CD4-positive, alpha-beta T cell treated with Interleukin-4 for 4 hours (primary cell): ENCODE results near the gene NFKB2.
A peak's percentile ranks its signal among the peaks of the same experiment; 100 is the strongest.

Source experiments
- DNase-seq: peaks from one replicate; pipeline ENCODE4 v3.0.0-alpha.2; 2020

NFKB2 gene

DNA sequence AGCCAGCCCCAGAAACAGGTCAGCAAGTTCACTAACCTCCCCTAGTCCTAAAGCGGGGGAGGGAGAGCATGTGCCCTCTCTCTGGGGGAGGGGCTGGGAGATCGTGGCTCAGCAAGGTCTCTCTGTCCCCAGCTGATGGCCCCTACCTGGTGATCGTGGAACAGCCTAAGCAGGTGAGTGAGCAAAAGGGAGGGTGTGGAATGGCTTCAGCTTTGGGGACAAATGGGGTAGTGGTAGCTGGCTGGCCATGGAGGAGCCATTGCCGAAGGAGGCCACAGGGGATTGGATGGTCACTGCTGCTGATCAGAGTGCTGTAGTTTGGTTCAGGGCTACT, 779 bp downstream of the NFKB2 start:
- no peak for DNase-seq

DNA sequence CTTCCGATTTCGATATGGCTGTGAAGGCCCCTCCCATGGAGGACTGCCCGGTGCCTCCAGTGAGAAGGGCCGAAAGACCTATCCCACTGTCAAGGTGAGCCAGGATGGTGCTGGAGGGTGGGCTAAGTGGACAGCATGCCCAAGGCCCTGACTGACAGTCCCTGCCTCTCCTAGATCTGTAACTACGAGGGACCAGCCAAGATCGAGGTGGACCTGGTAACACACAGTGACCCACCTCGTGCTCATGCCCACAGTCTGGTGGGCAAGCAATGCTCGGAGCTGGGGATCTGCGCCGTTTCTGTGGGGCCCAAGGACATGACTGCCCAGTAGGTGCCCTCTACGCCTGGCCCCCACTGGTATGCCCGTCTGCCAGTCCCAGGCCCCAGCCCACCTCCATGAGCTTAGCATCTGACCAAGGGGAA, 1.2 kb downstream of the NFKB2 start:
- DNase-seq = no peak

DNA sequence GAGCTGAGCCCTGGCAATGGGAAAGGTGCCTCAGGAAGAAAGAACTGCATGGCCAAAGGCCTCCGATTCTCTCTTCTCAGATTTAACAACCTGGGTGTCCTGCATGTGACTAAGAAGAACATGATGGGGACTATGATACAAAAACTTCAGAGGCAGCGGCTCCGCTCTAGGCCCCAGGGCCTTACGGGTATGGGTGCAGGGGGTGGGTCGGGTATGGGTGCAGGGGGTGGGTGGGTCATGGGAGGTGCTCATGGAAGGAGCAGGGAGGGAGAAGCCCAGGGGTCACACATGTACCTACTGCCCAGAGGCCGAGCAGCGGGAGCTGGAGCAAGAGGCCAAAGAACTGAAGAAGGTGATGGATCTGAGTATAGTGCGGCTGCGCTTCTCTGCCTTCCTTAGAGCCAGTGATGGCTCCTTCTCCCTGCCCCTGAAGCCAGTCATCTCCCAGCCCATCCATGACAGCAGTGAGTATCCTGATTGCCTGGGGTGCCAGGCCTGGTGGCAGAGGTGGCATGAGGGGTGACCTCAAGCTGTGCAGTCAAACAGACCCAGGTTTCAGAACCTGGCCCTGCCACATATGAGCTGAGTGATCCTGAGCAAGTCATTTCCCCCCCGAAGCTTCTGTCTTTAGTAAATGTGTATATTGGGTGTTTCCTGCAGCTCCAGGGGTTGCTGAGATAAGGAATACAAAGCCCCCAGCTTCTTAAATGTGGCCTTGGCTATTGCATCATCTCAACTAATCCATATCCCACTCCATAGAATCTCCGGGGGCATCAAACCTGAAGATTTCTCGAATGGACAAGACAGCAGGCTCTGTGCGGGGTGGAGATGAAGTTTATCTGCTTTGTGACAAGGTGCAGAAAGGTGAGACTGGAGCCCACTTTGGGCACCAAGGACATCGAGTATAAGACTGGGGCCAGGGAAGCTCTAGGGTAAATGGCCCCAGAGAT, 2.0 kb downstream of the NFKB2 start:
- DNase-seq = no peak

DNA sequence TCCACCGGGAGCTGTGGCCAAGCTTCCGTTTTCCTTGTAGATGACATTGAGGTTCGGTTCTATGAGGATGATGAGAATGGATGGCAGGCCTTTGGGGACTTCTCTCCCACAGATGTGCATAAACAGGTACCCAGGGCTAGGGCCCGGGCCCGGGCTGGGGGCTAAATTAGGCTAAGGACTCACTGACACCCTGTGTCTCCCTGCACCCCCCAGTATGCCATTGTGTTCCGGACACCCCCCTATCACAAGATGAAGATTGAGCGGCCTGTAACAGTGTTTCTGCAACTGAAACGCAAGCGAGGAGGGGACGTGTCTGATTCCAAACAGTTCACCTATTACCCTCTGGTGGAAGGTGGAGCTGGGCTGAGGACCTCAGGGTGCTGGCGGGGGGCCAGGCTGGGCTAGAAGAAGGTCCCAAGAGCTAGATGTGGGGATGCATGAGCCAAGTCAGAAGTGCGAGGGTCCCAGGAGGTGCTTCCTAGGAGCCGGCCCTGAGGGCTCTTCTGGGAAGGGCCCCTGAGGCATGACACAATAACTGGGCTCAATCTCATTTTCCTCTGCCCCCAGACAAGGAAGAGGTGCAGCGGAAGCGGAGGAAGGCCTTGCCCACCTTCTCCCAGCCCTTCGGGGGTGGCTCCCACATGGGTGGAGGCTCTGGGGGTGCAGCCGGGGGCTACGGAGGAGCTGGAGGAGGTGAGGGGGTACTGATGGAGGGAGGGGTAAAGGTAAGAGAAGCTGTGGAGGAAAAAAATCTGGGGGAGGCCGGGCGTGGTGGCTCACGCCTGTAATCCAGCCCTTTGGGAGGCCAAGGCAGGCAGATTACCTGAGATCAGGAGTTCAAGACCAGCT, 2.9 kb downstream of the NFKB2 start:
- no peak for DNase-seq

DNA sequence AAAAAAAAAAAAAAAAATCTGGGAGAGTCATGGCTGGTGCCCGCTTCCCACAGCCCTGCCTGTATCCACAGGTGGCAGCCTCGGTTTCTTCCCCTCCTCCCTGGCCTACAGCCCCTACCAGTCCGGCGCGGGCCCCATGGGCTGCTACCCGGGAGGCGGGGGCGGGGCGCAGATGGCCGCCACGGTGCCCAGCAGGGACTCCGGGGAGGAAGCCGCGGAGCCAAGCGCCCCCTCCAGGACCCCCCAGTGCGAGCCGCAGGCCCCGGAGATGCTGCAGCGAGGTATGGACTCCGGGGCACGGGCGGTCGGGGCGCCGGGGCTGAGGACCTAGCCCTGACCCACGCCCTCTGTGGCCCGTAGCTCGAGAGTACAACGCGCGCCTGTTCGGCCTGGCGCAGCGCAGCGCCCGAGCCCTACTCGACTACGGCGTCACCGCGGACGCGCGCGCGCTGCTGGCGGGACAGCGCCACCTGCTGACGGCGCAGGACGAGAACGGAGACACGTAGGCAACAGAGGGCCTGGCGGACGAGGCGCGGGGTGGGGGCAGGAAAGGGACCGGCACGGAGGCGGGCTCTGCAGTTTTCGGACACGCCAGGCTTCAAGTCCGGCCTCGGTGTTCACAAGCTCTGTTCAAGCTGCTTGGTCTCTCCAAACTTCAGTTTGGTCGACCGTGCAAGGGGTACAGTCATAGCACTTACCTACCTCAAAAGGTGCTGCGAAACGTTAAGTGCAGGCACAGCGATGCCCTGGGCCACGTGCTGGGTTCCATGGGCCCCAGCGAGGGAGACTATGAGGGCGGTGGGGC, 3.9 kb downstream of the NFKB2 start:
- DNase-seq = peak; percentile 84

DNA sequence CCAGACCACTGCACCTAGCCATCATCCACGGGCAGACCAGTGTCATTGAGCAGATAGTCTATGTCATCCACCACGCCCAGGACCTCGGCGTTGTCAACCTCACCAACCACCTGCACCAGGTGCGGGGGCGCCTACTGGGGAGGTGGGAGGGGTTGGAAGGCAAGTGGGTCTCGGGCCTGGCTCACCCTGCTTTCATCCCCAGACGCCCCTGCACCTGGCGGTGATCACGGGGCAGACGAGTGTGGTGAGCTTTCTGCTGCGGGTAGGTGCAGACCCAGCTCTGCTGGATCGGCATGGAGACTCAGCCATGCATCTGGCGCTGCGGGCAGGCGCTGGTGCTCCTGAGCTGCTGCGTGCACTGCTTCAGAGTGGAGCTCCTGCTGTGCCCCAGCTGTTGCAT, 4.6 kb downstream of the NFKB2 start:
- DNase-seq = no peak

DNA sequence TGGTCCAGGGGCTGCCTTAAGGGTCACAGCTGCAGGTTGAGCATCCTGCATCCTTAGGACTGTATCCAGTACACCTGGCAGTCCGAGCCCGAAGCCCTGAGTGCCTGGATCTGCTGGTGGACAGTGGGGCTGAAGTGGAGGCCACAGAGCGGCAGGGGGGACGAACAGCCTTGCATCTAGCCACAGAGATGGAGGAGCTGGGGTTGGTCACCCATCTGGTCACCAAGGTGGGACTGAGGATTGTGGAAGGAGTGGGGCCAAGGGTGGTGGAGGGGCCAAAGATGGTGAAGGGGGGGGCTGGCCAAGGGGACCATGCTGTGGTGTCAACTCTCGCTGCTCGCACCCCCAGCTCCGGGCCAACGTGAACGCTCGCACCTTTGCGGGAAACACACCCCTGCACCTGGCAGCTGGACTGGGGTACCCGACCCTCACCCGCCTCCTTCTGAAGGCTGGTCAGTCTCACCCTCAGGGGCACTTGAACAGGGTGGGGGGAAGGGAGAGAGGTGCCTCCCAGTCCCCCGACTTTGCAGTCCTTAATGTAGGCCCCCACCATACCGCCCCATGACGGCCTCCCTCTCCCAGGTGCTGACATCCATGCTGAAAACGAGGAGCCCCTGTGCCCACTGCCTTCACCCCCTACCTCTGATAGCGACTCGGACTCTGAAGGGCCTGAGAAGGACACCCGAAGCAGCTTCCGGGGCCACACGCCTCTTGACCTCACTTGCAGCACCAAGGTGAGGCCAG, 5.3 kb downstream of the NFKB2 start:
- no peak for DNase-seq

DNA sequence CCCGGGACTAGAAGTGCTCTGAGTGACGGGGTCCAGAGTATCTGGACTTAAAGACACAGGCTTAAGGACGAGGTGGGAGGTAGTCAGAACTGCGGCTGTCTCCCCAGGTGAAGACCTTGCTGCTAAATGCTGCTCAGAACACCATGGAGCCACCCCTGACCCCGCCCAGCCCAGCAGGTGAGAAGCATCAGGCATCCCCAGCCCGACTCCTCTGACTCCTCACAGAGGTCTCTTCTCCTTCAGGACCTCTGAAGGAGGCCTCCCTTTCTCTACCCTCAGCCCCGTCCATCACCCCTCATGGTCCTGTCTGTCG, 5.8 kb downstream of the NFKB2 start:
- no peak for DNase-seq

DNA sequence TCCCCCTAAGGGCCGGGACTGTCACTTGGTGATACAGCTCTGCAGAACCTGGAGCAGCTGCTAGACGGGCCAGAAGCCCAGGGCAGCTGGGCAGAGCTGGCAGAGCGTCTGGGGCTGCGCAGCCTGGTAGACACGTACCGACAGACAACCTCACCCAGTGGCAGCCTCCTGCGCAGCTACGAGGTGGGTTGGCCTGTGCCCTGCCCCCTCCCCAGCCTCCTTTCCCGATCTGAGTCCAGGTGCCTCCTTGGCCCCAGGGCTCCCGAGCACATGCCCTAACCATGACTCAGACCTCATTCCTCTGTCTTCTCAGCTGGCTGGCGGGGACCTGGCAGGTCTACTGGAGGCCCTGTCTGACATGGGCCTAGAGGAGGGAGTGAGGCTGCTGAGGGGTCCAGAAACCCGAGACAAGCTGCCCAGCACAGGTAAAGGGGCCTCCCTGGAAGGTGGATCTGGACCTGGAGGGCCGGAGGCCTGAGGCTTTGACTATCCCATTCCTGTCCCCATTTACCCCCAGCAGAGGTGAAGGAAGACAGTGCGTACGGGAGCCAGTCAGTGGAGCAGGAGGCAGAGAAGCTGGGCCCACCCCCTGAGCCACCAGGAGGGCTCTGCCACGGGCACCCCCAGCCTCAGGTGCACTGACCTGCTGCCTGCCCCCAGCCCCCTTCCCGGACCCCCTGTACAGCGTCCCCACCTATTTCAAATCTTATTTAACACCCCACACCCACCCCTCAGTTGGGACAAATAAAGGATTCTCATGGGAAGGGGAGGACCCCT, 6.4 kb downstream of the NFKB2 start:
- no peak for DNase-seq

DNA sequence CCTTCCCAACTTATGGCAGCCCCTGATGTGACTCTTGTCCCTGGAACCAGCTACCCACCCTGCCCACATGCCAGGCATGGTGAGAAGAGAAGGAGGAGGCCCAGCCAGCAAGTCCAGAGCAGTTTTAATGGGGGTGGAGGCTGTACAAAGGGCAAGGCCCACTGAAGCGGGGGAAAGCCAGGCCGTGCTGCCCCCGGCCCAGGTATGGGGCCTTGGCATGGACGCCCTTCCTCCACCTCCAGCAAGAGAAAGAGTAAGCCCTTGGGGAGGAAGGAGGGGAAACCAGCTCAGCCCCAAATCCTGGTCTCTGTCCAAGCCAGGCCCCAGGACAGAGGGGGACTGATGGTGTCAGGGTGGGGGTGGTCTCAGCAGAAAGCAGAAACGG, 7.0 kb downstream of the NFKB2 start:
- no peak for DNase-seq

DNA sequence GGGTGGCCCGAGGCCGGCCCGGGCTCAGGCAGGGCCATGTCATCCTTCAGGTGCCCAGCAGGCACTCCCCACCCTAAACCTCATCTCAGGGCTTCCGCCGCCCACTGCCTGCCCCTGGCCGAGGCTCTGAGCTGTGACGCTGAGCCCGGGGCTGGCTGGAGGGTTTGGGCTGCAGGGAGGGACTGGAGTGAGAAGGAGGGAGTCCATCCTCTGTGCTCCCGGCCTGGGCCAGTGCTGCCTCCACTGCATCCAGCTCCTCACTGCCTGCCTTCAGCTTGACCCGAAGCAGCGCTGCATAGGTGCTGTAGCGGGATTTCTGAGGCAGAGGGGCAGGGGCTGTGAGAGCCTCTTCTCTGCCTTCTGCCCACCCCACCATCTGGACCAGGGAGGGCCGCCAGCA, 7.6 kb downstream of the NFKB2 start:
- no peak for DNase-seq

DNA sequence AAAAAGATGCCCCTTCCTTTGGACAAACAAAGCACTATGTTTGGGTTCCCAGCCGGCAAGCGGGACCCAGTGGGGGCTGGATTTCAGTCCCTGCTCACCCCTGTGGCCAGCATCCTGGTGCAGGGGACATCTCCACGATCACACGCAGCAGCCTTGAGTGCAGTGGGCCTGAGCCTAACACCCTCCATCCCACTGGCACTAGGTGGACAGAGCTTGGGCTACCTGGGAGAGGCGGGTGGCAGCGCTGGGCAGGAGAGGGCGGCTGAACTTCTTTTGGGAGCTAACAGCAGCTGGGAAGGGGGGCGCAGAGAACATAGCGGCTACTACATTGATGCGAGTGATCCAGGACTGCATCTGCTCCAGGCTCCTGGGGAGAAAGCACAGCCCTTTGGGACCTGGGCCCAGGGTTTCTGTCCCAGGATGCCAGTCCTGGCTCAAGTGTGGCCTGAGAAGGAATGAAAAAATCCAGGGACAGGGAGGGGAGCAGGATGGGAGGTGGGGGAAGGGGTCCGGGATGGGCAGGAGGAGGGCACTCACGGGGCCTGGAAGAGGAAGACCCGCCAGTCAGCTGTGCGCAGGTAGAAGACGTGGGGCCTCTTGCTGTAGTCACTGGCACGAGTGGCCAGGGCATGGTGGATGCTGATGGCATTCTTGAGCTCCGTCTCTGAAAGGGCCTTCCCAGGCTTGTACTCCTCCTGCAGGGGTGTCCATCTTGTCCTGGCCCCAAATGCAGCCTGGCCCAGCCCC, 9.0 kb downstream of the NFKB2 start:
- no peak for DNase-seq

DNA sequence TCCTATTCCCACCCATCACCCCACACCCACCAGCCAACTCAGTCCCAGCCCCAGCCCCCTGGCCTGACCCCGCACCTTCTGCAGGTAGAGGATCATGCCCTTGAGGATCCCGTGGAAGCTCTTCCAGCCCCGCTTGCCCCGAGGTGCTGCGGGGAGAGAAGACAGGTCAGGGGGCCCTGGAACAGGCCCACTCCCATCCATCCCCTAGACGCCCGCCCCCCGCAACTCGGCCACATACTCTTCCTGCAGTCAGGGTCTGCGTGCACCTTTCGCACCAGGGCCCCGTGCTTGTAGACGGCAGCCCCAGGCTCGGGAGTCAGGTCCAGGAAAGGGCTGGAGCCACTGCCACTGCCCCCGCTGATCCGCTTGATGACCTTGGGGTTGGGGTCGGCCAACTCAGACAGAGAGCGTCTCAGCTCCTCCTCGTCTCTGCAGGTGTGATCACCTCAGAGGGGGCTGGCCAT, 9.6 kb downstream of the NFKB2 start:
- DNase-seq = no peak

DNA sequence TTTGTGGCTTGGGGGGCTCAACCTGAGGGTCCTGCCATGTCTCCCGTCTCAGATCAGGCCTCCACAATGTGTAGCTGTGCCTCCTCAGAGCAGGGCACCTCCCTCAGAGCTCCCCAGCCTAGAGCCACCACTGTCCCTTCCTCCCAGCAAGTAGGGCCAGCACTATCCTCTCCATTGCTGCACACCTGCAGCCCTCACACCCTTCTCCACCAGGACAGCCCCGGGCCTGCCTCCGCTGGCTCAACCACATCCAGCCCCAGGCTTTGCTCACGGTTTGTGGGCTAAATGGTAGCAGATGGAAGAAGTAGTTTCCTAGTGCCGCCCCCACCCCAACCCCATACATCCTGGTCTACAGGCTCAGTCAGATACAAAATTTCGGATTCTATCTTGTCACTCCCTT, 10.1 kb downstream of the NFKB2 start:
- DNase-seq = no peak

DNA sequence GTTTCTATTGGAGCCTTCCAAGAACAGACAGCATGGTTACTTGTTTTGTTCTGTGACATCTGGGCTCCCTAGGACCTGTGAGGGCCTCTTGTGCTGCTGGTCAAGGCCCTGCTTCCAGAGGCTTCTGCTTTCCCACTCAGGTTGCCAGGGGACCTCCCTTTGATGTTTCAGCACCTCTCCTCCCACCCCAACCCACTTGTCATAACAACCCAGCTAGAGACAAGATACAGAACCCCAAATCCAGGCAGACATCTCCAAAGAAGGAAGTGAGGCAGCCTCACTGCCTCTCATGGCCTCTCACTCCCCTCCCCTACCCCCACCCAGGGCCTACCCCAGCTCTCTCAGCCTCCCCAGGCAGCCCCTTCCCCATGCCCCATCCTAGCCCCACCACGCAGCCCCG, 11.3 kb downstream of the NFKB2 start:
- DNase-seq = no peak

DNA sequence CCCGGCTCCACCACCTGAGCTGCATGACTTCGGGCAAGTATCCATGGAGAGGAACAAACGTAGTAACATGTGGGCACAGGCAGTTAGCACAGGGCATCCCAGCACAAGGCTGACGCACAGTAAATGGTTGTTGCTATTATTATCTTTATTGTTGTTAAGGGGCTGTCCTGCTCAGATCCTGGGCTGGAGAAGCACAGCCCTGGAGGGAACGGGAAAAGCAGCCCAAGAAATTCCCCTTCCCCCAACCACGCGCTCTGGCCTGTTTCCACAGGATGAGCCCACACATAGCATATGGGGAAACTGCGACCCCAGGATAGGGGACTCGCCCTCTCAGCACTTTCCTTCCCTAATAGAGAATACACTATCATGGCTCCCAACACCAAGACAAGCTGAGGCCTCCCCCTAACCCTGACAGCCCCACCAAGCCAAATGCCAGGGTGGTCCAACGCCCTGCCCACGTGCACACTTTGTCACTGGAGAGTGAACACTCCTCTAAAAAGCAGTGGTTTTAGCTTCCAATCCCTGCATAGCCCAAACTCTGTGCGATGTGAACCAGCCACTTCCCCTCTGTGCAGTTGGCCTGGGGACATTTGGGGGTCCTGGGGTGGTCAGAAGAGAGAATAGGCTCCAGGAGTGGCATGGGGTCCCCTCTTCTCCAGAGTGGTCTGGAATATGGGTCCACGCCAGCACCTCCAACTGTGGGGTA, 12.1 kb downstream of the NFKB2 start:
- no peak for DNase-seq

DNA sequence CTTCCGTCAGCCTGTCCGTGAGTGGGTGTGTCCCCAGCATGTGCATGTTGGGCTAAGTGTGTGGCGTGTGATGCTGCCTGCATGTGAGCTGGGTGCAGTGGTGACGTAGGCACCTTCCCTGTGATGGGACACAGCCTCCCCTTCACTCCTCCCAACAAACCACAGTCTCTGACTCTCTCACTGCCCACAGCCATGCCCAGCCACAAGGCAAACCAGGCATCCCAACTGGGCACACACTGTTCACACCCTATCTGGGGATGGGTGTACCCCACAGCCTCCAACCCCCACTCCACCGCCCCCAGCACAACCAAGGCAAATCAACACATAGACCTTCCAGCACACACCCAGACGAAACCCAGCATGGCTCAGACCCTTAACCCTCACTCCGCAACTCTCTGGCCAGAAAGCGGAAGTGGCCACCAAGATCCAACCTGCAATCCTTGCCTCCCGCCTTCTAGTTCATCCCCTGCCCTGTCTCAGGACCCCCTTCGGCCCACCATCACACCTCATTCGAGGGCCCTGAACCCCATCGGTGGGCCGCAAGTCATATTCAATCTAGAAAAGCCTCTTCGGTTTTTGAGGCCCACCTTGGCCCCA, 12.7 kb downstream of the NFKB2 start:
- DNase-seq = no peak

DNA sequence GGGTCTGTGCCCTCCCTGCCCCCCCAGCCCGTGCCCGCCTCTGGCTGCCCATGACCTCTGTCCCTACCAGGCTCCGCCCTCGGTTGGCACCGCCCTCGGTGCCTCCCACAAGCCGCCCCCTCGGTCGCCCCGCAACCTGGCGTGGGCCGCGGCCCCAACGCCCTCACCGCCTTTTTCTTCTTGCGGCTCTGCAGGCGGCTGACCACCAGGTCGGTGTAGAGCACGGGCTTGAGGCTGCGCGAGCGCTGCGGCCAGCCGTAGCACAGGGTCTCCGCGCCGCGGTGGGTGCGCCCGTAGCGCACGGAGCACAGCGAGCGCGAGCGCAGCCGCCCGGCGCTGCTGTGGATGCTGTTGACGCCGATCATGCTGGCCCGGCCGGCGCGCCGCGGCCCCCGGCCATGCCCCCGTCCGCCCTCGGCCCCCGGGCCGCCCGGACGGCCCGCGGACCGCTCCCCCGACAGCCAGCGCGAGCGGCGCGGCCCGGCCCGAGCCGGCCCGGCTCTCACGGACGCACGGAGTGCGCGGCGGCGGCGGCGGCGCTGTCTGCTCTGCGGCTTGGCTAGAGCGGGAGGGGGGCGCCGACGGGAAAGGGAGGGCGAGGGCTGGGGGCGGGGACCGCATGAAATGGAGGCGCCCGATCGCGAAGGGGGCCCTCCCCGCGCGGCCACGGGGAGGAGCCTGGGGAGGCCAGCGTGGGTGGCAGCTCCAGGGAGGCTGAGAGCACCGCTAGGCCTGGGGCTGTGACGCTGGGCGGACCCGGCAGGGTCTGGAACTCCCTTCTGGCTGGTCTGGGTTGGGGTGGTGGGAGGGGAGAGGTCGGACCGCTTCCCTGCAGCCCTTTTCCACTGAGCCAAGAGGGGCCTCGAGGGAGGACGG, 13.5 kb downstream of the NFKB2 start:
- DNase-seq = peak; percentile 47
